Measurements from ENCODE around the gene LDLRAD4.
A peak's percentile ranks its signal among the peaks of the same experiment; 100 is the strongest.

The LDLRAD4 gene

GRCh38 chr18:13302457-13303225 lies 84.1 kb downstream of the LDLRAD4 start:
- no peak for DNase-seq (ENCODE audit: extremely low read depth in 1 of 2, low read depth in 1 of 2)

GRCh38 chr18:13303756-13304364 lies 85.3 kb downstream of the LDLRAD4 start:
- DNase-seq (ENCODE audit: extremely low read depth in 1 of 2, low read depth in 1 of 2): no peak

GRCh38 chr18:13305301-13305700 lies 86.7 kb downstream of the LDLRAD4 start:
- no peak for DNase-seq (ENCODE audit: extremely low read depth in 1 of 2, low read depth in 1 of 2)

- no peak for DNase-seq (ENCODE audit: extremely low read depth in 1 of 2, low read depth in 1 of 2)
These were observed 88.0 kb downstream of the LDLRAD4 start for GRCh38 chr18:13306583-13306982.

GRCh38 chr18:13308369-13308768 lies 89.8 kb downstream of the LDLRAD4 start:
- DNase-seq (ENCODE audit: extremely low read depth in 1 of 2, low read depth in 1 of 2): no peak

- DNase-seq (ENCODE audit: extremely low read depth in 1 of 2, low read depth in 1 of 2): no peak
These were observed 90.6 kb downstream of the LDLRAD4 start for GRCh38 chr18:13309031-13309747.

GRCh38 chr18:13309748-13310670 lies 91.4 kb downstream of the LDLRAD4 start:
- no peak for DNase-seq (ENCODE audit: extremely low read depth in 1 of 2, low read depth in 1 of 2)

GRCh38 chr18:13311193-13311592 lies 92.6 kb downstream of the LDLRAD4 start:
- no peak for DNase-seq (ENCODE audit: extremely low read depth in 1 of 2, low read depth in 1 of 2)

- DNase-seq (ENCODE audit: extremely low read depth in 1 of 2, low read depth in 1 of 2): no peak
These were observed 94.0 kb downstream of the LDLRAD4 start for GRCh38 chr18:13312515-13312914.

- DNase-seq (ENCODE audit: extremely low read depth in 1 of 2, low read depth in 1 of 2): peak in 1 of 2 donors; percentile 22
These were observed 94.6 kb downstream of the LDLRAD4 start for GRCh38 chr18:13313006-13313686.

GRCh38 chr18:13315000-13315399 lies 96.4 kb downstream of the LDLRAD4 start:
- DNase-seq (ENCODE audit: extremely low read depth in 1 of 2, low read depth in 1 of 2): no peak

GRCh38 chr18:13316063-13316462 lies 97.5 kb downstream of the LDLRAD4 start:
- no peak for DNase-seq (ENCODE audit: extremely low read depth in 1 of 2, low read depth in 1 of 2)

GRCh38 chr18:13317801-13318200 lies 99.2 kb downstream of the LDLRAD4 start:
- no peak for DNase-seq (ENCODE audit: extremely low read depth in 1 of 2, low read depth in 1 of 2)

- no peak for DNase-seq (ENCODE audit: extremely low read depth in 1 of 2, low read depth in 1 of 2)
These were observed 100.4 kb downstream of the LDLRAD4 start for GRCh38 chr18:13318731-13319501.

GRCh38 chr18:13319629-13320028 lies 101.1 kb downstream of the LDLRAD4 start:
- DNase-seq (ENCODE audit: extremely low read depth in 1 of 2, low read depth in 1 of 2): no peak

GRCh38 chr18:13320096-13320495 lies 101.5 kb downstream of the LDLRAD4 start:
- no peak for DNase-seq (ENCODE audit: extremely low read depth in 1 of 2, low read depth in 1 of 2)

- DNase-seq (ENCODE audit: extremely low read depth in 1 of 2, low read depth in 1 of 2): no peak
These were observed 102.4 kb downstream of the LDLRAD4 start for GRCh38 chr18:13320891-13321425.

- no peak for DNase-seq (ENCODE audit: extremely low read depth in 1 of 2, low read depth in 1 of 2)
These were observed 103.4 kb downstream of the LDLRAD4 start for GRCh38 chr18:13321923-13322322.

GRCh38 chr18:13323186-13323585 lies 104.6 kb downstream of the LDLRAD4 start:
- no peak for DNase-seq (ENCODE audit: extremely low read depth in 1 of 2, low read depth in 1 of 2)
